GM19395 (cell line): ENCODE measurements around the gene GPD2.
"Not testable (repeated sequence)": the region's sequence is repeated elsewhere in the genome, so short reads cannot be mapped to it uniquely, and the experiment has no call there.

Experiments
- ATAC-seq: cut with Tn5 transposase; IDR thresholded peaks from one replicate; pipeline ENCODE4 v1.9.1; 2021; ENCODE audit warnings: mild to moderate bottlenecking, moderate library complexity; ENCODE audit not compliant: unreplicated experiment

Gene GPD2

GRCh38 chr2:156522864-156523440 lies 86.8 kb downstream of the GPD2 start:
- no peak for ATAC-seq

DNA sequence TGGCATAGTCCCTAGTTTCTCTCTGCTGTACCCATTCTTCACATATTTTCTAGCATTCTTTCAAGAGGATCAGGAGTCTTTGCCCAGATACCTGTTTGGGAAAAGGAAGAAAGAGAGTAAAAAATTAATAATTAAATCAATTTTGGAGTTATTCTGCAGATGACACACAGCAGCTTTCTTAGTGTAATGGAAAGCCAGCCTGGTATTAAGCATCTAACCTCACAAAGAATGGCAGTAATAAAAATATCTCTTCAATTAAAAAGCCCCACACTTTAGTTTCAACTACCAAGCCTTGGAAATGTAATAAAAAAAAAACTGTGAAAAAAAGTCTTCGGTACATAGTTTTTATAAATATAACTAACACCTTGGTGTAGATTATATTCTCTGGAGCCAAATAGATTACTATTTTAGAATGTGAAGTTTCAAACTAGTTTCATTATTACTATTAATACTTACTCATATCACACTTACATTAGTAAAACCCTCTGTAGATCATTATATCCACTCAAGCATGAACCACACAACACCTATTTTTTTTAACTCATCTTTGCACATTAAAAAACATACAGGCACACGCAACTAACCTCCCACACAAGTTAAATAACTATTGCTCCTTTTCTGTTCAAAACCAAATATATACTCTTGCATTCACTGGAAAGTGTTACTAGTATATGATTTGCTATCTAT lies 90.9 kb downstream of the GPD2 start:
- ATAC-seq: peak; percentile 99

GRCh38 chr2:156528583-156528982 lies 92.4 kb downstream of the GPD2 start:
- ATAC-seq: not testable (repeated sequence)

GRCh38 chr2:156532989-156533388 lies 96.8 kb downstream of the GPD2 start:
- ATAC-seq: peak; percentile 73

GRCh38 chr2:156536534-156536933 lies 100.4 kb downstream of the GPD2 start:
- ATAC-seq: no peak

- no peak for ATAC-seq
Measured at GRCh38 chr2:156537141-156537540, 101.0 kb downstream of the GPD2 start.

DNA sequence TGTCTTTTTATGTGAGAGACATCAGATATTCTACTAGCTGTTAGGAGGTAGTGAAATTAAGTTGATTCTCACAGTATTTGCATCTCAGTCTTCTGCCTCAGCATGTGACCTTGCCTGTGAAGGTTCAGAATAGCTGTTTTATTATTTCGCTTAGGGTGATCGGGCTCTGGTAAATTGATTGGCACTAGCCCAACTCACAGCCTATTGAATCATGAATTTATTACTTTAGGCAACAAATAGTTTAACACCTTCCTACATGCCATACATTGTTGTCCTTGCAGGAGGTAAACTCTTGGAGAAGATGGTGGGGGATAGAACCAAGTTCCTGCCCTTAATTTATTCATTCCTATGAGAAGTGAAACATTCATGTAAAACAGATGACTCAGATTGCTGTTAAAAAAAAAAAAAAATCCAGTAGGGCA lies 101.9 kb downstream of the GPD2 start:
- peak; percentile 74 for ATAC-seq

DNA sequence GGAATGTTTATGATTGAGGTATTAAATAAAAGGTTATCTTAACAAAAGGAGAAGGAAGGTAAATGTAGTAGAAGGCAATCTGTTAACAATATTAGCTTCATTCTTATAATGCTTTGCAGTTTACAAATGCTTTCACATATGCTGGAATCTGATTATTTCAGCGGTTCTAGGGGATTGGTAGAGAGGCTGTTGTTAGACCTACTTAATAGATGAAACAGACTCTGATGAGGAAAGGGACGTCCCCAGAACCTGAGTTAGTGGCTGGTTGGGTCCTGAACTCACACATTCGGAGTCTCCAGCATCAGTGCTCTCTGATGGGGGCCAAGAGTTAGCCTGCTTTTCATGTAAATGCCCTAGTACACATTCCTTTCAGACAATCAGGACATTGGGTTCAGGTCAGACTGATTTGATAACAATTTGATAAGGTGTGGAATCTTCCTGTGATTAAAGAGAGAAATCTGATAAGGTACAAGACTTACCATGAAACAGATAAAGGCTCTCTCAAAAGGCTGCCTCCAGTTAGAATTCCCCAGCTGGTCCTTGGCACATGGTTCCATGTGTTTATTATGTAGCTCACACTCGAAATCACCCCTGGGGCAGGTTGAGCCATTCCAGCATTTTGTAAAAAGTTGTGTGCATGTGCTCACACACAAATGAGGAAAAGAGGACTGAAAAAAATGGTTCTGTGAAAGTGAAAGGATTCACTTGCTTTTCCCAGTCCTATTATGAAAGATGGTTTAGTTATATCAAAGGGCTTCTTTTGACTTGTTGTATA lies 103.1 kb downstream of the GPD2 start:
- ATAC-seq: no peak

- no peak for ATAC-seq
Measured at GRCh38 chr2:156540706-156541105, 104.5 kb downstream of the GPD2 start.

GRCh38 chr2:156541229-156541628 lies 105.0 kb downstream of the GPD2 start:
- no peak for ATAC-seq

GRCh38 chr2:156541706-156542105 lies 105.5 kb downstream of the GPD2 start:
- ATAC-seq: no peak

DNA sequence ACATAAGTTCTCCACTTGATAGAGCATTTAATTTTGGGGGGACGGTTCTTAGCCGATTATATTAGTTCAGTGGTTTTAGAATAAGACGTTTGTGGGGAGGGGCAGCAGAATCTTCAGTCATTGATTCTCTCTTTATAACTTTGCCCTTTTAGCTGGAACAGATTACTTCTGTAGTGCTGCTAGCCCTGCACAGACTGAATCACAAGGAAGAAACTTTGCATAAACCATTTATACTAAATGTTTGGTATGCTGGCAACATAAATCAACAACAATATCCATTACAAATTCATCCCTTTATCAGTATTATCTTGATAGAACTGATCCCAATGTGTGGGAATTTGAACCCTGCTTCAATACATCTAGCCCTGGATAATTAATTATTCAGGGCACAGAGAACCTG lies 112.2 kb downstream of the GPD2 start:
- no peak for ATAC-seq

DNA sequence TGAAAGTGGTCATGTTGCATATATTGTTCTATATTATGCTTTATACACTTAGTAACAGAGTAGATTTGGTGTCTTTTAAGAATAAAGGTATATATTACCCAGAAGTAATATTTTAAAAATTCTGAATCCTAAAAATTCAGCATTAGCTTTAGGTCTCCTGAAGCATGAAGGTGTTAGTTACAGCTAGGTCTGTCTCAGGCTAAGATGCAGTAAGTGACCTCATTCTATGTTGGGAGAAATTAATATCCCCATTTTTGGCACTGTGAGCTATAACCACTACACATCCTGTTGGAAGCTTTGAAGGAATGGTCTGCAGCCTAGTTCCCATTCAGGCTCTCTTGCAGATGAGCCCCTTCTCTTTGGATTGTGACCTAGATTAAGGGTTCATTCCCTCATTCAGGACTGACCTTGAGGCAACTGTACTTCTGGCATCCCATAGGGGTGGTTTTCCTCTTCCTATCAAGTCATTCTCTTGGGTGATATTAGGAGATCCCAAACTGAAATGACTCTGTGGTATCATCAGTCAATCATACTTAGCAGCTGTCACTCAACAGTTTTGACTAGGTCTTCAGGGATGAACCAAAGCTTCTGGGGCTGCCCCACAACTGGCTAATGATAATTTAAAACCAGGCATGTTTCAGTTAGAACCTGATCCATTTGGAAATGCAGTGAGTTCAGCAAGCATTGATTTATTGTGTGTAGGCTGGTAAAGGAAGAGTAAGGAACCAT lies 117.7 kb downstream of the GPD2 start:
- peak; percentile 46 for ATAC-seq

DNA sequence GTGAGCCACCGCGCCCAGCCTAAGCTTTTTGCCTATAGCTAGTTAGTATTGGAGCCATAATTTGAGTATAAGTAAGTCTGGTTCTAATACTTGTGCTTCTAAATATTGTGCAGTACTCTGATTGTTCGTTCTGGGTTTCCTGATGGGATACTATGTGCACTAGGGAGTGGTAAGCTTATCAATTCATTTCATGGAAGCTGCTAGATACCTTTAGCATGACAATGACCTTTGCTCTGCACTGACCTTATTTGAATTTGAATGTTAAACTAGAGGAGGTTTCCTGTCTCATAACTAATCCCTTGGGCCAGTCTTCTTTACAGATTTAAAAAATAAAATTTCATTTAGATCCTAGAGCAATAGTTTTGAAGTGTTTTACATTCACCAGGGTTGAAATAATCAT lies 125.1 kb downstream of the GPD2 start:
- no peak for ATAC-seq

GRCh38 chr2:156562124-156562523 lies 125.9 kb downstream of the GPD2 start:
- ATAC-seq: no peak

GRCh38 chr2:156563994-156564753 lies 128.0 kb downstream of the GPD2 start:
- no peak for ATAC-seq

DNA sequence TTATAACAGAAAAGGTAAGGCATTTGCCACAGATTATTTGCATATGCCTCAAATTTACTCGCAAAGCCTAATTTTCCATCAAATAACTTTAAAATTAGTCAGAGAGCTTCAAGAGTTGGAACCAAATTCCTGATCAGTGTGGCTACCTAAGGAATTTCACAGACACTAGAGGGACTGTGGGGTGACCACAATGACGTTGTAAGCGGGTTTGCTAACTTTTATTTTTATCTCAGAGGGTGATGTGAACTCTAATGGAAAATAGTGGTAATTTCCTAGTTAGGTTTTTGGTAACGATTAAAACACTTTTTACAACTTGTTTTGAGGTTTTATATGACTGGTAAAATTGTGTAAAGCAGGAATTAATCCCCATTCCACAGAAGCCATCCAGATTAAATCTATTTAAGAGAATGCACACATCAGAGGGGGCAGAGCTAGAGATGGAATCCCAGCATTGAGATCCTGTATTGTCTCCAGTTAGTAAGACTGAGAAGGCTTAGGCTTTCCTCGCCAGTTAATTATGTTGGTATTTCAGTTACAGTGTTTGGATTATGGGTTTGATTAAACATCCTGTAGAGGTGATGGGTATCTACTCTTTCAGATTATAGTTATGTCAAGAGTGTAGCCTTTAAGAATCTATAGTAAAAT lies 129.0 kb downstream of the GPD2 start:
- ATAC-seq: no peak

GRCh38 chr2:156573710-156574109 lies 137.5 kb downstream of the GPD2 start:
- peak; percentile 69 for ATAC-seq

DNA sequence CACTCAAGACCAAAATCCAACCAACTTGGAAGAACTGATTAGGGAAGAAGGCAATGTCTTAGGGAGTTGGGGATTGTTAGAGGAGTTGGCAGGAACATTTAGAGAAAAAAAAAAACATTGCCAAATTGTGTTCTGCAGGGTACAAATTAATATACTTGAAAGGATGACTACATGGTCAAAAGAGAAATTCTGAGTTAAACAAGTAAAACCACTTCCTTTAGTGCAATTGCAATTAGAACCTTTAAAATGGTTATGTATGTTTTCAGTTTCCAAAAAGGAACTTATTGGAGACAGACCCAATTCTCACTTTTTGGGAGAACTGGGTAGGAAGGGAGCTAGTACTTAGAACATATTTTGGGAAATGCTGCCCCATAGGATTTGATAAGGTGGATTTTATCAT lies 137.9 kb downstream of the GPD2 start:
- ATAC-seq: peak; percentile 39

DNA sequence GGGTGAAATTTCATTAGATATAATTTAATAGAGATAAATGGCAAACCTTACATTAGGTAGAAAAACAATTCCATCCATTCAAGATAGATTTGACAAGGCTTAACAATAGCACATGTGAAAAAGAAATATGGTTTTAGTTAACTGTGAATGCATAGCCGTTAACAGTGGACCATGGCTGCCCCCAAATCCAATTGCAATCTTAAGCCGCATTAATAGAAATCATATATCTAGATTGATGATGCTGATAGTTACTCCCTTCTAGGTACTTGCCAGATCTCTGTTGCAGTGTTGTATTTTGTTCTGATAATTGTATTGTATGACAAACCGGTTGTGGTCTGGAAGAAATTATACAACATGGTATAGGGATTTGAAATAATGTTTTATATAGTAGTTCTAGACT lies 139.8 kb downstream of the GPD2 start:
- ATAC-seq: no peak
